Right lobe of liver (tissue), 6 donors: ENCODE data around the gene XPO6. TPM values are rescaled to one million over a fixed set of nuclear protein-coding genes. Genes with fewer than 3 reads are reported as not detected.

Experiments
- ATAC-seq, 4 donors: fragments of 200-7000 bp; cut with Tn5 transposase; one replicate each; pipeline ENCODE4 v1.9.1; 2020; ENCODE audit warnings: mild to moderate bottlenecking in 4 of 4, moderate library complexity in 4 of 4
- DNase-seq, 3 donors: peaks; one replicate each; pipeline ENCODE4 v3.0.0-alpha.2; 2020
- H3K27ac ChIP-seq, 3 donors: fragments of 200-600 bp; one replicate each; pipeline ENCODE4 v1.8.0; 2022
- H3K27me3 ChIP-seq, 2 donors: fragments of 200-600 bp; one replicate each; pipeline ENCODE4 v1.8.0; 2022
- H3K36me3 ChIP-seq, 4 donors: fragments of 200-600 bp; sonication (generic) in 1 of 4; one replicate each; pipeline versions ENCODE4 v1.5.1 to v1.8.0; 2017 to 2022; ENCODE audit warnings: control low read depth in 1 of 4
- H3K4me1 ChIP-seq, 4 donors: fragments of 200-600 bp; sonication (generic) in 1 of 4; one replicate each; pipeline versions ENCODE4 v1.5.1 to v1.8.0; 2017 to 2022; ENCODE audit warnings: control low read depth in 1 of 4
- H3K4me3 ChIP-seq, 3 donors: fragments of 200-600 bp; one replicate each; pipeline ENCODE4 v1.8.0; 2022
- H3K9me3 ChIP-seq, 4 donors: fragments of 200-600 bp; sonication (generic) in 1 of 4; one replicate each; pipeline versions ENCODE4 v1.5.1 to v1.8.0; 2017 to 2022; ENCODE audit warnings: control low read depth in 1 of 4
- POLR2A ChIP-seq: fragments of 450-650 bp; IDR thresholded peaks from one replicate; pipeline ENCODE4 v1.6.1; 2017; ENCODE audit warnings: antibody characterized with exemption, mild to moderate bottlenecking
- WGBS: methylation state at CpG from one replicate; pipeline ENCODE4 v1.1.6; 2018; ENCODE audit warnings: low coverage, low lambda C conversion rate; ENCODE audit not compliant: insufficient coverage; ENCODE audit errors: missing lambda C conversion rate; 5-methylcytosine and 5-hydroxymethylcytosine counted together
- intact Hi-C, 2 donors: fragments of 100-400 bp; cut with DNase I; formaldehyde crosslinking; loops; one replicate each; pipeline versions ENCODE4 v1.11.2 to v1.14.1; 2022
- total RNA-seq, 6 experiments: library from RNA; depleted of rRNA in 2 of 6; stranded (reverse); fragments of >200 nt in 2 of 6; fragmentation: NEBNext Ultra II Directional in 3 of 6; extraction: Animal tissue kit (Norgen Biotek cat#: 25700) in 3 of 6; gene quantifications; one replicate each; pipeline versions ENCODE4 v1.1.0 to v1.2.4, GENCODE V29; 2016 to 2023
- TF ChIP-seq, protein P1 (sequence below), 4 donors: fragments of 200-600 bp in 3 of 4; fragments of 450-650 bp in 1 of 4; IDR thresholded peaks; one replicate each; pipeline versions ENCODE4 v1.5.1 to v1.8.0; 2016 to 2022; ENCODE audit warnings: antibody characterized with exemption in 4 of 4, mild to moderate bottlenecking in 2 of 4
- donor health status: DM: no; HTN: yes; CAD: no.
- donor health status: DM: no; HTN: no; CAD: no.
- donor health status: DM: no; HTN: no; CAD: no.
- donor health status: DM: no; HTN: yes; CAD: no.
- donor health status: DM: no; HTN: yes; CAD: no.

XPO6 gene
- total RNA-seq, 6 experiments from 2014 or later: 41.8 to 62.1 (median 51.3) TPM

DNA sequence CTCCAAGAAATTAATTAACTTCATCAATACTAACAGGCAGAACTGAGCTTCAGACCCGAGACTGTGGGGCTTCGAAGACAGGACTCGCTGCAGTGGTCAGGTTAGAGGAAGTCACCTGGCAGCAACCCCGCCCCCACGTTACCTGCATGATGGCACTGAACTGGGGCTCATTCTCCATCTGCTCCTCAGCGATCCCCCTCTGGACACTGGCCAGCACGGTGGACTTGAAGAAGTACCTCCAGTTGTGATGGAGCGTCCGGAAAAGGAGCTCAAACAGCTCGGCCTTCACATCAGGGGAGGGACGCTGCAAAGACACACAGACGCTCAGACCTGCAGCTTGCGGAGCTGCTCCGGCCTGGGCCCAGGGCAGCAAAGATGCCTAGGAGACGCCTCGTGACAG lies 107.4 kb downstream of the XPO6 start:
- ATAC-seq (no peak), DNase-seq (no peak)
- TF ChIP-seq, protein P1, sequence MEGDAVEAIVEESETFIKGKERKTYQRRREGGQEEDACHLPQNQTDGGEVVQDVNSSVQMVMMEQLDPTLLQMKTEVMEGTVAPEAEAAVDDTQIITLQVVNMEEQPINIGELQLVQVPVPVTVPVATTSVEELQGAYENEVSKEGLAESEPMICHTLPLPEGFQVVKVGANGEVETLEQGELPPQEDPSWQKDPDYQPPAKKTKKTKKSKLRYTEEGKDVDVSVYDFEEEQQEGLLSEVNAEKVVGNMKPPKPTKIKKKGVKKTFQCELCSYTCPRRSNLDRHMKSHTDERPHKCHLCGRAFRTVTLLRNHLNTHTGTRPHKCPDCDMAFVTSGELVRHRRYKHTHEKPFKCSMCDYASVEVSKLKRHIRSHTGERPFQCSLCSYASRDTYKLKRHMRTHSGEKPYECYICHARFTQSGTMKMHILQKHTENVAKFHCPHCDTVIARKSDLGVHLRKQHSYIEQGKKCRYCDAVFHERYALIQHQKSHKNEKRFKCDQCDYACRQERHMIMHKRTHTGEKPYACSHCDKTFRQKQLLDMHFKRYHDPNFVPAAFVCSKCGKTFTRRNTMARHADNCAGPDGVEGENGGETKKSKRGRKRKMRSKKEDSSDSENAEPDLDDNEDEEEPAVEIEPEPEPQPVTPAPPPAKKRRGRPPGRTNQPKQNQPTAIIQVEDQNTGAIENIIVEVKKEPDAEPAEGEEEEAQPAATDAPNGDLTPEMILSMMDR (IDR thresholded peaks at IDR 0.05): no peak
- no peak for TF ChIP-seq POLR2A
- H3K4me3 ChIP-seq: no peak overlapping the region
- H3K36me3 ChIP-seq: peaks cover 0 to 72% (median 29%) of the 10 kb centered on the region in 4 donors
- no peak overlapping the region for H3K27ac ChIP-seq
- intact Hi-C loops: loop anchor here in 1 of 2 donors (10.0 kb wide), 1 partner anchor 100 kb away; no protein-coding TSS in a partner anchor
- H3K27me3 ChIP-seq: no peaks in the 10 kb centered on the region
- H3K9me3 ChIP-seq: no peaks in the 10 kb centered on the region
- peaks cover 0 to 22% (median 10%) of the 10 kb centered on the region in 4 donors for H3K4me1 ChIP-seq
- WGBS: 92% methylated on average over 5 of the region's 16 CpGs

DNA sequence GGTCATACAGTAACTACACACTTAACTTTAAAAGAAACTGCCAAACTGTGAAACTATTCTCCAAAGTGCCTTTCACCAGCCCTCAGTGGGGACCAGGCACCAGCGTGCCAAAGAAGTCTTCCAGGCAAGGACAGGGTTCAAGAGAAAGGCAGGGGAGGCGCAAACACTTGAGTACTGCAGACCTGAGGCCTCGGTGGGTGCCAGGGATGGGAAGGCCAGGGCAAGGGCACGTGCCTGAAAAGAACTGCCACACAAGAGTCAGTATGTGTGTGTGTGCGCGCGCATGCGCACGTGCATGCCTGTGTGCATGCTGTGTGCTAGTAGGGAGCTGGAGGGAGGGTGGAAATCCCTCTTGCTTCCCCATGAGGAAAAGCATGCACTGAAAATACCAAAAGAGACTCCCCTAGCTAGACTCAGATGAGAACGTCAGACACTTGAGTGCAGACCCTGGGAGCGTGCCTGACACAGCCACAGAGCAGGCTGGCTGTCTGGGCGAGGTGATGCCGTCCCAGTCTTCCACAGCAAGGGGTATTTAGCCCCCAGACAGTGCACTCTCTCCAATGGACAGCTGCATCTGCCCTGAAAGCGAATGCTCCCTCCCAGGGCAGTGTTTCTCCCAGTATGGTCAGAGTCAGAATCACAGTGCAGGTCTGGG lies 108.1 kb downstream of the XPO6 start:
- no peak overlapping the region for H3K27ac ChIP-seq
- H3K27me3 ChIP-seq: no peaks in the 10 kb centered on the region
- no peak for DNase-seq
- 93% methylated on average over 8 of the region's 14 CpGs for WGBS
- no peak overlapping the region for H3K4me3 ChIP-seq
- ATAC-seq: no peak
- no peaks in the 10 kb centered on the region for H3K9me3 ChIP-seq
- TF ChIP-seq, protein P1 (IDR thresholded peaks at IDR 0.05): no peak
- no peak for TF ChIP-seq POLR2A
- intact Hi-C loops: loop anchor here in 1 of 2 donors (10.0 kb wide), 1 partner anchor 101 kb away; no protein-coding TSS in a partner anchor
- H3K36me3 ChIP-seq: peaks cover 0 to 70% (median 29%) of the 10 kb centered on the region in 4 donors
- H3K4me1 ChIP-seq: peaks cover 0 to 22% (median 10%) of the 10 kb centered on the region in 4 donors

DNA sequence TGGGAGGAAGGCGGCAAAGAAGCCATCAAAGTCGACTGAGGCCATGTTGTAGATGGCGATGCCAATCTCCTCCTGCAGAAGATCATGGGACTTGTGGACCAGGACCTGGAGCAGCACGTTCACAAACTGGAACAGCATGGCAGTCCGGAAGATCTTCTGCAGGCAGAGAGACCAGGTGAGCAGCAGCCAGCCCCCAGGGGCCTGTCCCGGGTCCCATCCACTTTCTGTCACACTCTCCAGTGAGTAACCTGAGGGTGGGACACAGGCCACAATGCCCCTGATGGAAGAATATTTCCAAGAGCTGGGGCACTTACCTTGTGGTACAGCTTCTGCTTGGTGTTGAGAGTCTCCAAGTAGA lies 110.3 kb downstream of the XPO6 start:
- Histone ChIP-seq H3K9me3 (no peaks in the 10 kb centered on the region), H3K27ac (no peak overlapping the region), H3K4me3 (no peak overlapping the region), H3K4me1 (peaks cover 0 to 17% (median 6%) of the 10 kb centered on the region in 4 donors), H3K36me3 (peaks cover 0 to 60% (median 28%) of the 10 kb centered on the region in 4 donors), H3K27me3 (no peaks in the 10 kb centered on the region)
- intact Hi-C loops: loop anchor here in 1 of 2 donors (10.0 kb wide), 1 partner anchor 103 kb away; no protein-coding TSS in a partner anchor
- DNase-seq (no peak), ATAC-seq (no peak)
- no peak for TF ChIP-seq POLR2A
- TF ChIP-seq, protein P1 (IDR thresholded peaks at IDR 0.05): no peak
- WGBS: 100% methylated on average over 2 of the region's 6 CpGs

DNA sequence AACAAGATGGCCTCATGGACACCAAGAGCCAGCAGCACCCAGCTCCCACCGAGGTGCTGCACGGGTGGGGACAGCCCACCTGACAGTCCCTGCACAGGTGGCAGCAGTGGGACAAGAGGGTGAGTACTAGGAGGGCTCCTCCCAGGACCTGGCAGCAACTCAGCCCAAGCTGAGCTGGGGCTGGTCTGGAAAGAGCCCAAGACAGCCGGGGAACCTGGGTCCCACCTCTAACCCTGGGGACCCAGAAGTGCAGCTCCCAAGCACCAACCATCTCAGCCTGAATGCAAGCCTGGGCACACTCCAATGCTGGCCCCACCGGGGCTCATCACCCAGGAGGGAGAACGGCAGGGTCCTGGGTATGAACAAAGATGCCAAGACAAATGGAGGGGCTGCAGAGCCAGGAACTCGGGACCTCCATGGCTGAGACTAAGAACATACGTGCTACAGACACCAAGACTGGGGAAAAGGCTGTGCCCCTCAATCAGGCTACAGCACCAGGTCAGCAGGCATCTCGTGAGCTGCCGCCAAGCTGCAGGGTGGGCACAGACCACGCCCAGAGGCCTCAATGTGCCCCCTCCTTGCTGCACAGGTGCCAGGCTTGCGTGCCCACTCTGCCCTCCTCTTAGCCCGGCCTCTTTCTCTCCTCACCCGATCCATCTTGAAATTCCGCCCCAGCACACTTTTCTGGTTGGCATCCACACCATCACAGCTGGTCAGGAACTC lies 110.8 kb downstream of the XPO6 start:
- no peak for DNase-seq
- no peaks in the 10 kb centered on the region for H3K27me3 ChIP-seq
- 90% methylated on average over 3 of the region's 14 CpGs for WGBS

More for the DNA sequence above, 110.8 kb downstream of the XPO6 start:
- H3K27ac ChIP-seq: no peak overlapping the region
- peaks cover 0 to 12% (median 6%) of the 10 kb centered on the region in 4 donors for H3K4me1 ChIP-seq
- no peak overlapping the region for H3K4me3 ChIP-seq
- no peaks in the 10 kb centered on the region for H3K9me3 ChIP-seq
- TF ChIP-seq, protein P1 (IDR thresholded peaks at IDR 0.05): no peak
- no peak for TF ChIP-seq POLR2A
- peaks cover 0 to 60% (median 25%) of the 10 kb centered on the region in 4 donors for H3K36me3 ChIP-seq
- no peak for ATAC-seq
- intact Hi-C loops: loop anchor here in 1 of 2 donors (10.0 kb wide), 1 partner anchor 104 kb away; no protein-coding TSS in a partner anchor
